ENCODE data around the gene MIP. TPM values are rescaled to one million over a fixed set of nuclear protein-coding genes. Genes with fewer than 3 reads are reported as not detected.

Gene MIP
- total RNA-seq, 2 experiments from 2014 or later = not detected

- no peak for DNase-seq
- Mint-ChIP-seq H3K4me1 (ENCODE audit: low read depth) (peaks cover 19% of the 10 kb centered on the region), H3K9me3 (peaks cover 3% of the 10 kb centered on the region), H3K36me3 (peaks cover 2% of the 10 kb centered on the region), H3K27ac (no peak overlapping the region), H3K27me3 (peaks cover 11% of the 10 kb centered on the region), H3K4me3 (no peak overlapping the region)
- CTCF ChIA-PET = no interaction called here
- intact Hi-C loops (cut with micrococcal nuclease) = loop anchor here (1.0 kb wide), 1 partner anchor 18 kb away; the partner anchor contains the start of gene SPRYD4
- POLR2A ChIA-PET = no interaction called here
Measured at GRCh38 chr12:56486694-56487093, 32.2 kb upstream of the MIP start.

GRCh38 chr12:56484566-56484965 is 30.1 kb upstream of the MIP start:
- H3K27ac Mint-ChIP-seq = no peak overlapping the region
- H3K36me3 Mint-ChIP-seq = peaks cover 2% of the 10 kb centered on the region
- POLR2A ChIA-PET = no interaction called here
- peaks cover 5% of the 10 kb centered on the region for H3K27me3 Mint-ChIP-seq
- intact Hi-C loops (cut with micrococcal nuclease) = no loop called here
- no peak overlapping the region for H3K4me3 Mint-ChIP-seq
- DNase-seq = no peak
- H3K4me1 Mint-ChIP-seq (ENCODE audit: low read depth) = peaks cover 24% of the 10 kb centered on the region
- CTCF ChIA-PET = interaction anchor here (2.7 kb wide), 1 partner anchor 20 kb away, joined by 9 read pairs; no protein-coding TSS in a partner anchor
- peaks cover 3% of the 10 kb centered on the region for H3K9me3 Mint-ChIP-seq

GRCh38 chr12:56479625-56480024 is 25.2 kb upstream of the MIP start:
- CTCF ChIA-PET = no interaction called here

GRCh38 chr12:56477521-56478225 is 23.2 kb upstream of the MIP start:
- no peaks in the 10 kb centered on the region for H3K27me3 Mint-ChIP-seq

More at GRCh38 chr12:56479625-56480024, 25.2 kb upstream of the MIP start:
- Mint-ChIP-seq H3K27ac (no peak overlapping the region), H3K27me3 (no peaks in the 10 kb centered on the region), H3K9me3 (no peaks in the 10 kb centered on the region), H3K4me1 (ENCODE audit: low read depth) (peaks cover 5% of the 10 kb centered on the region), H3K4me3 (no peak overlapping the region), H3K36me3 (no peaks in the 10 kb centered on the region)
- POLR2A ChIA-PET = no interaction called here
- no peak for DNase-seq
- intact Hi-C loops (cut with micrococcal nuclease) = no loop called here

GRCh38 chr12:56476972-56477432 is 22.5 kb upstream of the MIP start:
- Mint-ChIP-seq H3K4me3 (no peak overlapping the region), H3K36me3 (peaks cover 9% of the 10 kb centered on the region), H3K4me1 (ENCODE audit: low read depth) (peaks cover 9% of the 10 kb centered on the region), H3K9me3 (no peaks in the 10 kb centered on the region), H3K27me3 (no peaks in the 10 kb centered on the region), H3K27ac (no peak overlapping the region)
- ChIA-PET CTCF (no interaction called here), POLR2A (no interaction called here)
- DNase-seq = no peak
- intact Hi-C loops (cut with micrococcal nuclease) = no loop called here

More at GRCh38 chr12:56477521-56478225, 23.2 kb upstream of the MIP start:
- no peak overlapping the region for H3K27ac Mint-ChIP-seq
- DNase-seq = no peak
- H3K9me3 Mint-ChIP-seq = no peaks in the 10 kb centered on the region
- POLR2A ChIA-PET = no interaction called here
- intact Hi-C loops (cut with micrococcal nuclease) = no loop called here
- peaks cover 8% of the 10 kb centered on the region for H3K4me1 Mint-ChIP-seq (ENCODE audit: low read depth)
- no peak overlapping the region for H3K4me3 Mint-ChIP-seq
- CTCF ChIA-PET = no interaction called here
- peaks cover 9% of the 10 kb centered on the region for H3K36me3 Mint-ChIP-seq

GRCh38 chr12:56476143-56476542 is 21.7 kb upstream of the MIP start:
- CTCF ChIA-PET = no interaction called here
- H3K36me3 Mint-ChIP-seq = peaks cover 9% of the 10 kb centered on the region
- no peak overlapping the region for H3K27ac Mint-ChIP-seq
- H3K27me3 Mint-ChIP-seq = no peaks in the 10 kb centered on the region
- no peak overlapping the region for H3K4me3 Mint-ChIP-seq
- peaks cover 17% of the 10 kb centered on the region for H3K4me1 Mint-ChIP-seq (ENCODE audit: low read depth)
- intact Hi-C loops (cut with micrococcal nuclease) = no loop called here
- DNase-seq = no peak
- POLR2A ChIA-PET = no interaction called here
- H3K9me3 Mint-ChIP-seq = no peaks in the 10 kb centered on the region

GRCh38 chr12:56474389-56474788 is 19.9 kb upstream of the MIP start:
- intact Hi-C loops (cut with micrococcal nuclease) = no loop called here
- Mint-ChIP-seq H3K4me3 (no peak overlapping the region), H3K36me3 (peaks cover 13% of the 10 kb centered on the region), H3K27me3 (no peaks in the 10 kb centered on the region), H3K9me3 (no peaks in the 10 kb centered on the region), H3K4me1 (ENCODE audit: low read depth) (peaks cover 26% of the 10 kb centered on the region), H3K27ac (no peak overlapping the region)
- ChIA-PET POLR2A (no interaction called here), CTCF (interaction anchor here (0.8 kb wide), 1 partner anchor 59 kb away, joined by 3 read pairs; no protein-coding TSS in a partner anchor)
- no peak for DNase-seq

- H3K4me1 Mint-ChIP-seq (ENCODE audit: low read depth) = peaks cover 31% of the 10 kb centered on the region
- DNase-seq = peak; percentile 22
- no peaks in the 10 kb centered on the region for H3K27me3 Mint-ChIP-seq
- intact Hi-C loops (cut with micrococcal nuclease) = loop anchor here (2.0 to 5.0 kb wide), 3 partner anchors 218 to 350 kb away; partner anchors contain the start of genes NABP2, PTGES3 and ZC3H10
- POLR2A ChIA-PET = interaction anchor here (1.1 to 2.4 kb wide), 3 partner anchors 110 to 170 kb away, joined by 3 to 8 read pairs (median 3); partner anchors contain the start of gene STAT2
- H3K9me3 Mint-ChIP-seq = no peaks in the 10 kb centered on the region
- peak overlapping the region; percentile 93 for H3K4me3 Mint-ChIP-seq
- CTCF ChIA-PET = interaction anchor here (0.6 to 1.6 kb wide), 6 partner anchors 8 to 354 kb away, joined by 3 to 7 read pairs (median 3); partner anchors contain the start of gene ANKRD52
- H3K36me3 Mint-ChIP-seq = peaks cover 13% of the 10 kb centered on the region
- H3K27ac Mint-ChIP-seq = peak overlapping the region; percentile 96
Measured at GRCh38 chr12:56469007-56469930, 14.8 kb upstream of the MIP start.

- Mint-ChIP-seq H3K4me3 (peak within 1 kb of the TSS; percentile 93), H3K4me1 (ENCODE audit: low read depth) (peaks cover 31% of the 10 kb centered on the region)
Measured at GRCh38 chr12:56468216-56469006, 14.0 kb upstream of the MIP start, which contains the start of gene SPRYD4. Gene SPRYD4 (plus strand): TSS chr12:56468578. CDS start chr12:56468592, 14 bp downstream.

GRCh38 chr12:56462565-56462964 is 8.1 kb upstream of the MIP start:
- H3K27ac Mint-ChIP-seq = no peak overlapping the region
- no peak overlapping the region for H3K4me3 Mint-ChIP-seq
- peaks cover 7% of the 10 kb centered on the region for H3K4me1 Mint-ChIP-seq (ENCODE audit: low read depth)
- DNase-seq = no peak
- ChIA-PET CTCF (interaction anchor here (0.8 to 3.0 kb wide), 5 partner anchors 13 to 273 kb away, joined by 3 to 39 read pairs (median 12); partner anchors contain the start of genes CNPY2, SMARCC2 and TIMELESS), POLR2A (no interaction called here)
- H3K9me3 Mint-ChIP-seq = no peaks in the 10 kb centered on the region
- no peaks in the 10 kb centered on the region for H3K27me3 Mint-ChIP-seq
- intact Hi-C loops (cut with micrococcal nuclease) = no loop called here
- H3K36me3 Mint-ChIP-seq = no peaks in the 10 kb centered on the region

More at GRCh38 chr12:56468216-56469006, 14.0 kb upstream of the MIP start, which contains the start of gene SPRYD4:
- no peaks in the 10 kb centered on the region for H3K9me3 Mint-ChIP-seq
- CTCF ChIA-PET = interaction anchor here (0.6 to 1.1 kb wide), 4 partner anchors 19 to 354 kb away, joined by 3 to 5 read pairs (median 4); partner anchors contain the start of gene TIMELESS
- H3K27me3 Mint-ChIP-seq = no peaks in the 10 kb centered on the region
- POLR2A ChIA-PET = interaction anchor here (0.6 to 2.4 kb wide), 3 partner anchors 19 to 109 kb away, joined by 3 to 8 read pairs (median 7); partner anchors contain the start of genes STAT2 and TIMELESS
- DNase-seq = peak; percentile 96
- H3K36me3 Mint-ChIP-seq = peaks cover 11% of the 10 kb centered on the region
- intact Hi-C loops (cut with micrococcal nuclease) = loop anchor here (1.0 to 5.0 kb wide), 11 partner anchors 19 to 350 kb away; partner anchors contain the start of genes COQ10A, CS, NABP2 and PAN2
- peak within 1 kb of the TSS; percentile 96 for H3K27ac Mint-ChIP-seq

All from activated CD4-positive, alpha-beta memory T cell treated with anti-CD3 and anti-CD28 coated beads for 36 hours (primary cell).